Fibroblast of lung (primary cell): ENCODE data around the gene FYN. TPM values are rescaled to one million over a fixed set of nuclear protein-coding genes. Genes with fewer than 3 reads are reported as not detected.

Source experiments
- DNase-seq, 2 donors: peaks; one replicate each; pipeline versions ENCODE4 v3.0.0 to v3.0.0-alpha.2; 2010; ENCODE audit warnings: low read depth in 2 of 2
- H2AFZ ChIP-seq: 2 replicates; pipeline ENCODE4 v1.5.1; 2012; ENCODE audit warnings: low read length, control low read depth, inconsistent platforms
- H3K27ac ChIP-seq: 2 replicates; pipeline ENCODE4 v1.5.1; 2011; ENCODE audit warnings: low read length, control low read depth; ENCODE audit not compliant: insufficient read depth
- H3K27me3 ChIP-seq: 2 replicates; pipeline ENCODE4 v1.5.1; 2011; ENCODE audit warnings: mild to moderate bottlenecking, low read length; ENCODE audit not compliant: control insufficient read depth, insufficient read depth
- H3K36me3 ChIP-seq: 2 replicates; pipeline ENCODE4 v1.5.1; 2011; ENCODE audit warnings: low read length; ENCODE audit not compliant: control insufficient read depth, insufficient read depth
- H3K4me1 ChIP-seq: 2 replicates; pipeline ENCODE4 v1.5.1; 2011; ENCODE audit warnings: low read length; ENCODE audit not compliant: control insufficient read depth, insufficient read depth; ENCODE audit errors: extremely low read depth
- H3K4me2 ChIP-seq: 2 replicates; pipeline ENCODE4 v1.5.1; 2011; ENCODE audit warnings: low read length, control low read depth; ENCODE audit not compliant: insufficient read depth; ENCODE audit errors: extremely low read depth
- H3K4me3 ChIP-seq, 4 experiments: fragments of 200-600 bp in 1 of 4; sonication (generic) in 1 of 4; replicated peaks in 1 of 4; 2 replicates each; pipeline ENCODE4 v1.5.1; 2011 to 2016; ENCODE audit warnings: low read length in 4 of 4, low read depth in 3 of 4, mild to moderate bottlenecking in 3 of 4, control low read depth in 2 of 4, inconsistent platforms in 1 of 4, mixed read lengths in 1 of 4; ENCODE audit not compliant: insufficient read depth in 1 of 4; ENCODE audit errors: control extremely low read depth in 1 of 4
- H3K79me2 ChIP-seq: 2 replicates; pipeline ENCODE4 v1.5.1; 2012; ENCODE audit warnings: mild to moderate bottlenecking, low read length, inconsistent platforms; ENCODE audit not compliant: control insufficient read depth, insufficient read depth
- H3K9ac ChIP-seq: 2 replicates; pipeline ENCODE4 v1.5.1; 2011; ENCODE audit warnings: mild to moderate bottlenecking, low read length, control low read depth; ENCODE audit not compliant: insufficient read depth
- H3K9me3 ChIP-seq: 2 replicates; pipeline ENCODE4 v1.5.1; 2012; ENCODE audit warnings: low read depth, low read length; ENCODE audit not compliant: control insufficient read depth, insufficient read depth
- H4K20me1 ChIP-seq: 2 replicates; pipeline ENCODE4 v1.5.1; 2011; ENCODE audit warnings: low read length; ENCODE audit not compliant: control insufficient read depth, insufficient read depth; ENCODE audit errors: extremely low read depth
- CTCF ChIP-seq, 2 donors: IDR thresholded peaks in 1 of 2; conservative IDR thresholded peaks in 1 of 2; 1 replicate in 1 of 2; 2 replicates in 1 of 2; pipeline ENCODE4 v1.5.1; 2011 to 2012; ENCODE audit warnings: low read length in 2 of 2, control low read depth in 1 of 2, inconsistent platforms in 1 of 2, low read depth in 1 of 2, mild to moderate bottlenecking in 1 of 2
- EZH2 ChIP-seq: IDR thresholded peaks from 2 replicates; pipeline ENCODE4 v1.5.1; 2012; ENCODE audit warnings: low read length, control low read depth, mild to moderate bottlenecking; ENCODE audit errors: missing control alignments
- polyA plus RNA-seq, 2 donors: library from polyadenylated mRNA; depleted of rRNA in 1 of 2; stranded (reverse) in 1 of 2; unstranded in 1 of 2; fragments of >200 nt; gene quantifications; 2 replicates each; pipeline ENCODE4 v1.2.1, GENCODE V29; 2011 to 2012; ENCODE audit warnings: missing spikeins in 1 of 2
- total RNA-seq: library from RNA; depleted of rRNA; stranded (reverse); fragments of >200 nt; gene quantifications from 2 replicates; pipeline ENCODE4 v1.2.1, GENCODE V29; 2014

The FYN gene
- total and polyA plus RNA-seq, 2 donors (not counting 1 experiment from before 2014, with no cell fraction given), result 64.7 TPM

GRCh38 chr6:111661541-111662061 lies 211.7 kb downstream of the FYN start:
- Histone ChIP-seq H3K4me1 (peaks cover 19% of the 10 kb centered on the region), H3K27ac (no peak overlapping the region), H2AFZ (no peak overlapping the region), H3K9me3 (no peaks in the 10 kb centered on the region), H3K4me3 (no peak overlapping the region), H3K4me2 (peak overlapping the region; percentile 36), H3K36me3 (no peaks in the 10 kb centered on the region), H4K20me1 (no peaks in the 10 kb centered on the region), H3K27me3 (no peaks in the 10 kb centered on the region), H3K79me2 (no peaks in the 10 kb centered on the region), H3K9ac (no peak overlapping the region)
- peak in 1 of 2 donors; percentile 11 for DNase-seq
- TF ChIP-seq EZH2 (no peak), CTCF (conservative IDR thresholded peaks at IDR 0.05 in 1 of 2, IDR thresholded peaks at IDR 0.05 in 1 of 2; ENCODE audit: low read depth in 1 of 2, low read length in 2 of 2) (no peak)

GRCh38 chr6:111660531-111660930 lies 212.7 kb downstream of the FYN start:
- H3K27me3 ChIP-seq, result no peaks in the 10 kb centered on the region
- no peaks in the 10 kb centered on the region for H3K79me2 ChIP-seq
- H3K4me2 ChIP-seq, result no peak overlapping the region
- H3K4me3 ChIP-seq, result no peak overlapping the region
- TF ChIP-seq CTCF (conservative IDR thresholded peaks at IDR 0.05 in 1 of 2, IDR thresholded peaks at IDR 0.05 in 1 of 2; ENCODE audit: low read depth in 1 of 2, low read length in 2 of 2) (no peak), EZH2 (no peak)
- H3K9me3 ChIP-seq, result no peaks in the 10 kb centered on the region
- H3K36me3 ChIP-seq, result no peaks in the 10 kb centered on the region
- H2AFZ ChIP-seq, result no peak overlapping the region
- no peak overlapping the region for H3K27ac ChIP-seq
- no peak for DNase-seq
- H3K4me1 ChIP-seq, result peaks cover 19% of the 10 kb centered on the region
- H3K9ac ChIP-seq, result no peak overlapping the region
- H4K20me1 ChIP-seq, result no peaks in the 10 kb centered on the region

- Histone ChIP-seq H3K79me2 (no peaks in the 10 kb centered on the region), H3K9me3 (no peaks in the 10 kb centered on the region), H3K27me3 (no peaks in the 10 kb centered on the region), H3K9ac (no peak overlapping the region), H3K36me3 (no peaks in the 10 kb centered on the region), H3K4me3 (no peak overlapping the region), H4K20me1 (no peaks in the 10 kb centered on the region), H2AFZ (no peak overlapping the region), H3K4me1 (peaks cover 14% of the 10 kb centered on the region), H3K4me2 (peak overlapping the region; percentile 23), H3K27ac (no peak overlapping the region)
- DNase-seq, result peak; percentile 33 to 78
- TF ChIP-seq EZH2 (no peak), CTCF (conservative IDR thresholded peaks at IDR 0.05 in 1 of 2, IDR thresholded peaks at IDR 0.05 in 1 of 2; ENCODE audit: low read depth in 1 of 2, low read length in 2 of 2) (no peak)
Observed at GRCh38 chr6:111658462-111659154, 214.6 kb downstream of the FYN start.
